Limb (tissue), 2 donors: ENCODE measurements around the gene PER3.

ENCODE experiments used
- DNase-seq, 2 donors: peaks; one replicate each; pipeline ENCODE4 v3.0.0-alpha.2; 2016; ENCODE audit errors: extremely low spot score in 2 of 2

Gene PER3

DNA sequence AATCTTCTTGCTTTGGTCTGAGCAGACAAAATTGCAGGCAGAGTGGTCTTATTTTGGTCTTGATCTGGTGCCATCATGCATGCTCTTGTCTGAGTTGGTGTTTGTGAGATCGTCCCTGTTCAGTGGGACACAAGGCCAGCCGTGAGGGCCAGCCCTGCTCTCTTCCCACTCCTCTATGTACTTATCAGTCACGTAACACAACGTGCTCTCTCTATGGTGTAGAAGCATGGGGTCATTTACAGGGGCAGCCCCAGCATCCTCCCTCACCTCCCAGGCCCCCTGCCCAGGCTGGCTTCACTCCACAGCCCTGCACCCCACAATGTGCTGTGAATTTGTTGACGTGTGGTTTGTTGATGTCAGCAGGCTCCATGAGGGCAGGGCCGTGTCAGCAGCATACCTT is 87.0 kb downstream of the PER3 start:
- no peak for DNase-seq

DNA sequence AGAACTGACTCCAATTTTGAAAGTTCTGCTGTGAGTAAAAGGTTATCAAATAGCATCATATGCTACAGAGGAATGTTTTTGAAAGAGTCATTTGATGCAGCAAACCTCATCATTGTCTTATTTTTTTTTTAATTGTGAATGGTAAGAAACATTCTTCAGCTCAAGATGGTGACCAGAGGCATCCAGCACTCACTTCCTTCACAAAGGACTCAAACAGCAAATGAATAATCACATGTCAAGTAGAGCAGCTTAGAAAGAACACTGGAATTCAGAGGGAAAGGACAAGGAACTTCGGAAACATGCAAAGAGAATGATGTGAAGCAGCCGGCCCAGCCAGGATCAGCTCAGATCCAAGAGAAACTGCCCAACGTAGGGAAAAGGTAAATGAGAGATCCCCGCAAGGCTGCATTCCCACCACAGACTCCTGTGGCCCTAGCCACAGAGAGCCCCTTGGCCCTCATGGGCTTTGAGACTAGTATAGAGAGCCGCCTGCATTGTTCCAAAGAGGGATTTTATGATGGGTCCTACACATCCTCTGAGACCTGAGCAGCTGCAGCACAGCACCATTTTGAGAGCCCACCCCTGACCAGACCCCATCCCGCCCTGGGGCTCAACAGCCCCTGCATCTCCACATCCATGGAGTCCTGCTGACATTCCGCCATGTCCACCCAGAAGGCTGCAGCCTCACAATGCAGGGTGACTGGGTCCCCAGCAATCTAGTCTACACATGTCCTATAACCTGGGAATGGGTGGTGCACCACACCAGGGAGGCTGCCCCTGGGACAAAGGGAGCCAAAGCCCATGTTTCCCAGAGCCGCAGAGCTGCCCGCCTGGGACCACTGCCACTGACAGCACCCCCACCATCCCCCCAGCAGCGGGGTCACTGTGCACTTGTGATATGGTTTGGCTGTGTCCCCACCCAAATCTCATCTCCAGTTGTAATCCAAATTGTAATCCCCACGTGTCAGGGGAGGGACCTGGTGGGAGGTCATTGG is 90.0 kb downstream of the PER3 start:
- DNase-seq: no peak

DNA sequence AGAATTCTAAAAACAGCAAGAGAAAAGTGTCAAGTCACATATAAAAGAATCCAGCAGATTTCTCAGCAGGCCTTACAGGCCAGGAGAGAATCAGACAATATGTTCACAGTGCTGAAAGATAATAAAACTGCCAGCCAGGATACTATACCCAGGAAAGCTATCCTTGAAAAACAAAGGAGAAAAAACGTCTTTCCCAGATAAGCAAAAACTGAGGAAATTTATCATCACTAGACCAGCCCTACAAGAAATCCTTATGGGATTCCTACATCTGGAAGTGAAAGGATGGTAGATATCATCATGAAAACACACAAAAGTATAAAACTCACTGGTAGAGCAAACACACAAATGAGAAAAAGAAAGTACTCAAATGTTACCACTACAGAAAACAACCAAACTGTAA is 93.9 kb downstream of the PER3 start:
- no peak for DNase-seq

DNA sequence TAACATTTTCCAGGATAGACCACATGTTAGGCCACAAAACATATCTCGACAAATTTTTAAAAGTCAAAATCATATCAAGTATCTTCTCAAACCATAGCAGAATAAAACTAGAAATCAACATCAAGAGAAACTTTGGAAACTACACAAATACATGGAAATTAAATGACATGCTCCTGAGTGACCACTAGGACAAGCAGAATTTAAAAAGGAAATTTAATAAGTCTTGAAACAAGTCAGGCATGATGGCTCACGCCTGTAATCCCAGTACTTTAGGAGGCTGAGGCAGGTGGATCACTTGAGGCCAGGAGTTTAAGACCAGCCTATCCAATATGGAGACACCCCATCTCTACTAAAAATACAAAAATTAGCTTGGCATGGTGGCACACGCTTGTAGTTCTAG is 95.1 kb downstream of the PER3 start:
- no peak for DNase-seq

DNA sequence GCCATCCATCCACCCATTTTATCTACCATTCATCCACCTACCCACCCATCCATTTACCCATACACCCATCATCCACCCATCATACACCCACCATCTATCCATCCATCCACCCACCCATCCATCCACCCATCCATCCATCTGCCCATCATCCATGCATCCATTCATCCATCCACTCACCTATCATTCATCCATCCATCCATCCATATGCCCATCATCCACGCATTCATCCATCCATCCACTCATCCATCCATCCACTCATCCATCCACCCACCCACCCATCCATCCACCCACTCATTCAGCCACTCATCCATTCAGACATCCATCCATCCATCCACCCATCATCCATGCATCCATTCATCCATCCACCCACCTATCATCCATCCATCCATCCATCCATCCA is 100.7 kb downstream of the PER3 start:
- DNase-seq: no peak

DNA sequence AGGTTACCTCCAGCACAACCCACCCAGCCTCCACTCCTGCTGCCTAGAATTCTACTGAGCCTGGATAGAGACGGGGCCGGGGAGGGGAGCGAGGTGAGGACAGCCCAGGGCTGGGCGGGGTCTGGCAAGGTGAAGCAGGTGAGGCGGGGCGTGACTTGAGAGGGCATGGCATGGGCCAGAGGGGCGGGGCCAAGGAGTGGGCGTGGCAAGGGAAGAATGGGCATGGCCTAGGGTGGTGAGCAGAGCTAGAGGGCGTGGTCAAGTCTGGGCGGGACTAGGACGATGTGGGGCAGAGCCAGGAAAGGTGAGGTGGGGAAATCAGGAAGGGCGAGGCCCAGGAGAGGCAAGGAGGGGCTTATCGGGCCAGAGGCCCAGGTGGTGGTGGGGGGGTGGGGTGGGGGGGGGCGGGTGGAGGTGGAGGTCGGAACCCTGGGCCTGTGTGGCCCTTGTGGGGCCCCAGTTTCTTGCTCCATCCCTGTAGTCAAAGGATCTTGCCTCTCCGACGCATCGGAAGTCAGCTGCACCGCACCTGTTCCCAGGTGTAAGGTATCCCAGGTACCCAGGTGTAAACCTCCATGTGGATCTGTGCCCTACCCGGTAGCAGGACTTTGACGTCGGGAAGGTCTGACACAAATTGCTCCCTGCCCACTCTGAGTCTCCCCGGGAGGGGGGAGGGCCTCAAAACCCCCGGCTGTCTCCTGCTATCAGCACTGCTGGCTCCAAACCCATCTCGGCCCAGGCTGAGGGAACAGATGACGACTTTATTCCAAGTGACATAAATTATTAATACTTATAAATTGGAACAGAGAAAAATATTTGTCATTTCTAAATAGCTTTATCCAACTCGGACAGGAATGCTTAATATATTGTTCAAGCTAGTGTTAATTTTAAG is 101.7 kb downstream of the PER3 start:
- DNase-seq: peak in 1 of 2 donors; percentile 35

DNA sequence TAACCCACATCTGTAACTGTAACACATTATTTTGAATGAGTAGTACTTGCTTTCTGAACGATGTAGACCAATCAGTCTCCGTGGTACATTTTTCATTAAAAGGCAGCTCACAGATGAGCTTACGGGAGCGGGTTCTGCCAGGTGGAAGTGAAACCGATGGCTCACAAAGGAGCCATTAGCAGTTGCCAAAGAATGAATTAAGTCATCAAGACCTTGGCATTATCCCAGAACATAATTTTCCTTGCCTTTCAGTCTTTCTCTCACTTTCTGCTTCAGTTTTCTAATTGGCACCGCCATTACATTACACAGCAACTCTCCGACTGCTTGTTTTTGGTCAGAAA is 102.3 kb downstream of the PER3 start:
- no peak for DNase-seq

DNA sequence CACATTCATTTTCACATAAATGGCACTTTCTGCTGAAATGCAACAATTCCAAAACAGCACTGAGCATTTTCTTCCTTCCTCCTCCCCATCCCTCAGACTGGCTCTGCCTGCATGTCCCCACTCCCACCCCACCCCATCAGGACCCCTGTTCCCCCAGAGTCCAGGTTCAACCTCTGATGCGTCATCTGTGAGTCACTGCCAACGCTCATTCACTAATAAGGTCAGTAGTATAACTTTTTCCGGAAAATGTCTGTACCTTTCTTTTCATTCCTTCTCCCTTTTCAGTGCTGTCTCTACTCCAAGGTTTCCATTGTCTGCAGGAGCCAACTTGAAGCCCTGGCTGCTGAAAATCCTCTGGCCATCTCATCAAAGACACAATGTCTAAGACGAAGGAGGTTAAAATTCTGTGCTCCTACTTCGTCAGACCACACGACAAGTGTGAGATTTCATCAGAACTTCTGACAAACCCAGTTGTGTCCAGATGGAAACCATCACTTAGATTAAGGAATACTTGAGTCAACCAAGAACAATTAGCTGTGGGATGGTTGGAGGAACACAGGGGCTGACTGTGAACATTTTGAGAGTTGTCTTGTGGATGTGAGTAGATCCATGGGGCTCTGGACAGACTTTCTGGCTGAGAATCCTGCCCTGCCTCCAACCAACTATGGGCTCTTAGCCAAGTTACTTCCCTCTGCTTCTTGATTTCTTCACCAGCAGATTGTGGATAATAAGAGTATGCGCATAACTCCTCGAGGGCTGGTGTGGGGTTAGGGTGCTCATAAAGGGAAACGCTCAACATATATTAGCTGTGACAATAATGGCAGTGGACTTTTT is 104.4 kb downstream of the PER3 start:
- no peak for DNase-seq

DNA sequence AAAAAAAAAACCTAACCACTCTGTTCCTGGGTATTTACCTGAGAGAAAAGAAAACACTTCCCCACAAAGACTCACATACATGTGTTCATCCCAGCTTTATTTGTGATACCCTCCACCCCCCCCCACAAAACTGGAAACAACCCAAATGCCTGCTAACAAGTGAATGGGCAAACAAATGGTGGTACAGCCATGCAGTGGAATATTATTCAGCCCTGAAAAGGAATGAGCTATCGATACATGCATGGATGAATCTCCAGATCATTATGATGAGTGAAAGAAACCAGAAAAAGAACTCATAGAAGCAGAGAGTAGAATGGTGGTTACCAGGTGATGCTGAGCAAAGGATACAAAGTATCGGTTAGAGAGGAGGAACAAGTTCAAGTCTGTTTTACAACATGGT is 106.8 kb downstream of the PER3 start:
- DNase-seq: no peak

DNA sequence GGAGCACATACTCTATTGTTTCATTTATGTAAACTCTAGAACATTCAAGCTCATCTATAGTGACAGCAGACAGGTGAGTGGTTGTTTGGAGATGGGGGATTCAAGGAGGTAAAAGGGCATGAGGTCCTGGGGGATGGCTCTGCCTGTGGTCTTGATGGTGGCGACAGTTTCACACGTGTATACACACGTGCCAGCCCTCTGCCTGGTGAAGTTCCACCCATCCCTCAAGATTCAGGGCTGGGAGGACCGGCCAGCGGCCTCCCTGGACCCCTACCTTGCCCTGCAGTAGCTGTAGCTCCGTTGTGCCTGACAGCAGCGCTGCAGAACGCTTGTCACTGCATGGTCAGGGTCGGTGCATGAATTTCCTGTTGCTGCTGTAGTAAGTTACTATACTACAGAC is 107.7 kb downstream of the PER3 start:
- DNase-seq: no peak

DNA sequence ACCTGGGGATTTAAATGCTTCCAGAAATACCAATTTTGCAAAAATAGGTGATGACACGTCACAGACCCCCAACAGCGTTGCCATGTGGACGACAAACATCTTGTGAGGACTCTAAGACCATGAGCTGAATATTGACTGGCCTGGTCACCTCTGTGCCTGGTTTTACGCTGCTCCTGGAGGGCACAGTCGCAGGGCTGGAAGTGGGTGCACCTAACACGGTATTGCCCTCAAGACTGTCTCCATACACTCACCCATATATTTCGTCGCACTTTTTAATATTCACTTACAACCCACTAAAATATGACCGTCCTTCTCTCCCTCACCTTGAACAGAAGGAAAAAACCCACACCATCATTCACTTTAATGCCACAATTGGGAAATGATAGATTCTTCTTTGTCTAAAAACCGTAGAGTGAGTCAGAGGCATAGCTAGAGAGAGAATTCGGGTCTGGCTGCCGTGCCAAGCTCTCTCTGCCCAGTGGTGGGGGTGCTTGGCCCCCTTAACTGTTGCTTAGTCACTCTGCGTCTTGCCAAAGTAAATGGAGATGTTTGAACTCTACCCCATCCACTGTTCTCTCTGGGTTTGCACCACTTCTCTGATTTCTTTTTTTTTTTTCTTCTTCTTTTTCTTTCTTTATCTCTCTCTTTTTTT is 109.6 kb downstream of the PER3 start:
- DNase-seq: no peak
